ENCODE data around the gene RNF212. TPM values are rescaled to one million over a fixed set of nuclear protein-coding genes. Genes with fewer than 3 reads are reported as not detected.

The RNF212 gene
- total and polyA plus RNA-seq, 10 of the 15 experiments (the other 5 are each of a cell fraction or from before 2014, with no cell fraction given): not detected

DNA sequence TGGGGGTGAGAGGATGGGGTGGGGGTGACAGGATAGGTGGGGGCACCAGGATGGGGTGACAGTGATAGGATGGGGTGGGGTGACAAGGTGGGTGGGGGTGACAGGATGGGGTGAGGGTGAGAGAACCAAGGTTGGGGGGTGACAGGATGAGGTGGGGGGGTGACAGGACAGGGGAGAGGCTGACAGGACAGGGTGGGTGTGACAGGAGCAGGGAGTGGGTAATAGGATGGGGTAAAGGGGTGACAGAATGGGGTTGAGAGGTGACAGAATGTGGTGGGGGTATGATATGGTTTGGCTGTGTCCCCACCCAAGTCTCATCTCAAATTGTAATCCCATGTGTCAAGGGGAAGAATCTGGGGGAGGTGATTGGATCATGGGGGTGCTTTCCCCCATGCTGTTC, 26.0 kb downstream of the RNF212 start:
- in situ Hi-C loops (cut with MboI): no loop called here

More for the DNA sequence above, 26.0 kb downstream of the RNF212 start:
- BruUV-seq (replicated peaks): no TSS peak
- DNase-seq (ENCODE audit: low read depth, low spot score) (no peak), FAIRE-seq (no peak), ATAC-seq (no peak)
- TF ChIP-seq, protein P1, sequence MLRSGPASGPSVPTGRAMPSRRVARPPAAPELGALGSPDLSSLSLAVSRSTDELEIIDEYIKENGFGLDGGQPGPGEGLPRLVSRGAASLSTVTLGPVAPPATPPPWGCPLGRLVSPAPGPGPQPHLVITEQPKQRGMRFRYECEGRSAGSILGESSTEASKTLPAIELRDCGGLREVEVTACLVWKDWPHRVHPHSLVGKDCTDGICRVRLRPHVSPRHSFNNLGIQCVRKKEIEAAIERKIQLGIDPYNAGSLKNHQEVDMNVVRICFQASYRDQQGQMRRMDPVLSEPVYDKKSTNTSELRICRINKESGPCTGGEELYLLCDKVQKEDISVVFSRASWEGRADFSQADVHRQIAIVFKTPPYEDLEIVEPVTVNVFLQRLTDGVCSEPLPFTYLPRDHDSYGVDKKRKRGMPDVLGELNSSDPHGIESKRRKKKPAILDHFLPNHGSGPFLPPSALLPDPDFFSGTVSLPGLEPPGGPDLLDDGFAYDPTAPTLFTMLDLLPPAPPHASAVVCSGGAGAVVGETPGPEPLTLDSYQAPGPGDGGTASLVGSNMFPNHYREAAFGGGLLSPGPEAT (IDR thresholded peaks at IDR 0.05; ENCODE audit: low read depth): no peak
- no peak for TF ChIP-seq PAX5 (IDR thresholded peaks at IDR 0.05; ENCODE audit: borderline replicate concordance, low read depth, low read length)
- no peak for TF ChIP-seq SREBF2 (IDR thresholded peaks at IDR 0.05; ENCODE audit: low read length)
- TF ChIP-seq ZNF24 (IDR thresholded peaks at IDR 0.05): no peak
- TF ChIP-seq, protein P2, sequence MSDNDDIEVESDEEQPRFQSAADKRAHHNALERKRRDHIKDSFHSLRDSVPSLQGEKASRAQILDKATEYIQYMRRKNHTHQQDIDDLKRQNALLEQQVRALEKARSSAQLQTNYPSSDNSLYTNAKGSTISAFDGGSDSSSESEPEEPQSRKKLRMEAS (IDR thresholded peaks at IDR 0.05; ENCODE audit: low read depth, low read length): no peak
- no peak for TF ChIP-seq CHD4 (IDR thresholded peaks at IDR 0.05)
- no peak for TF ChIP-seq SPI1 (IDR thresholded peaks at IDR 0.05; ENCODE audit: borderline replicate concordance, insufficient read depth, low read depth, low read length)
- TF ChIP-seq MEF2A (IDR thresholded peaks at IDR 0.05; ENCODE audit: insufficient read depth, low read depth, low read length): no peak
- no peak for TF ChIP-seq HDAC2 (IDR thresholded peaks at IDR 0.05)
- TF ChIP-seq NR2C2 (IDR thresholded peaks at IDR 0.05; ENCODE audit: borderline replicate concordance, control insufficient read depth, insufficient read length, low read depth): no peak
- no peak for TF ChIP-seq EP300 (IDR thresholded peaks at IDR 0.05; ENCODE audit: borderline replicate concordance in 1 of 2, control insufficient read depth in 1 of 2, low read depth in 2 of 2, low read length in 2 of 2)
- TF ChIP-seq BCL11A (IDR thresholded peaks at IDR 0.05; ENCODE audit: low read depth, low read length): no peak
- TF ChIP-seq RELA (IDR thresholded peaks at IDR 0.05; ENCODE audit: borderline replicate concordance, partially characterized antibody): no peak
- no peak overlapping the region for H3K4me2 ChIP-seq (ENCODE audit: control insufficient read depth, insufficient read depth)
- no peak overlapping the region for H3K9ac ChIP-seq (ENCODE audit: control insufficient read depth, insufficient read depth, low read length)
- H3K9me3 ChIP-seq (replicated peaks; ENCODE audit: control insufficient read depth, insufficient read depth, low read length): no peaks in the 10 kb centered on the region; the same call in 2 of the 3 replicates
- no peak overlapping the region for H3K27ac ChIP-seq (ENCODE audit: control insufficient read depth, insufficient read depth)
- H3K4me3 ChIP-seq: no peak overlapping the region
- intact Hi-C loops (cut with micrococcal nuclease; ENCODE audit: unreplicated experiment): no loop called here
- H2AFZ ChIP-seq (ENCODE audit: control insufficient read depth, low read depth, low read length): no peak overlapping the region
- ChIA-PET CTCF (no interaction called here), POLR2A (no interaction called here), RAD21 (ENCODE audit: unreplicated experiment) (no interaction called here), SMC1A (ENCODE audit: uncharacterized antibody, unreplicated experiment) (no interaction called here)
- no peaks in the 10 kb centered on the region for H3K27me3 ChIP-seq (replicated peaks in 1 of 2; ENCODE audit: control insufficient read depth in 2 of 2, insufficient read depth in 2 of 2, low read length in 1 of 2)
- no peaks in the 10 kb centered on the region for H3K79me2 ChIP-seq (ENCODE audit: control insufficient read depth, insufficient read depth, low read length)
- no peaks in the 10 kb centered on the region for H4K20me1 ChIP-seq (ENCODE audit: control insufficient read depth, insufficient read depth)
- no peaks in the 10 kb centered on the region for H3K36me3 ChIP-seq (ENCODE audit: control insufficient read depth in 2 of 2, insufficient read depth in 2 of 2, low read length in 1 of 2)
- H3K4me1 ChIP-seq (ENCODE audit: control insufficient read depth, insufficient read depth, low read length): no peaks in the 10 kb centered on the region

All from GM12878 (cell line).